ENCODE data around the gene DXO.
A peak's percentile ranks its signal among the peaks of the same experiment; 100 is the strongest.
"Not testable (repeated sequence)": the region's sequence is repeated elsewhere in the genome, so short reads cannot be mapped to it uniquely, and the experiment has no call there.

The DXO gene

DNA sequence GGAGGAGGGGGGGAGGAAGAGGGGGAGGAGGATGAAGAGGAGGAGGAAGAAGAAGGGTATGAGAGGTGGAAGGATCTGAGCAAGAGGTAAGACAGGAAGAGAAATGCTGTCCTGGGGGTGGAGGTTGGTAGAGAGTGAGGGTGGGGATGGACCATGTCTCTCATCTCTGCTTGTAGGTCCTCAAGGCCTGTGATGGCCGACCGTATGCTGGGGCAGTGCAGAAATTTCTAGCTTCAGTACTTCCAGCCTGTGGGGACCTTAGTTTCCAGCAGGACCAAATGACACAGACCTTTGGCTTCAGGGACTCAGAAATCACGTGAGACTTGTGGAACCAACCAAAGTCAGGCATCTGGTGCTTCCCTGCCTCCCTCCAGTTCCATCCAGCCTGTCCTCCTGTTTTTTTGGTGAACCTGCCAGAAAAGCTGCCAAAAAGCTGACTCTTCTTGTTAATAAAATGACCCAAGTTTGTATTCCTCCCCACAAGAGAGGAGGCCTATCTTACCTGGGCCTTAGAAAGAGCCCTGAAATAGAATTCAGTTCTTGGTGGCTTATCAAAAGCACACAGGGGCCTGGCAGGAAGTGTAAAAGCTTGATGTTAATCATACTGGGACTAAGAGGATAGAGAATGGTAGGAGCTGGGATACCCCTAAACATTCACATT is 7.4 kb upstream of the DXO start:
- Histone ChIP-seq H3K4me3 (ENCODE audit: low read length in 2 of 2) (no peak overlapping the region), H3K36me3 (ENCODE audit: control insufficient read depth in 2 of 2, insufficient read depth in 2 of 2, low read length in 2 of 2) (peaks cover 8 to 12% of the 10 kb centered on the region in 2 donors), H3K27ac (ENCODE audit: low read length) (no peak overlapping the region), H3K9ac (ENCODE audit: low read length in 2 of 2) (no peak overlapping the region), H3K4me1 (ENCODE audit: control insufficient read depth, insufficient read depth, low read length) (no peaks in the 10 kb centered on the region), H3K9me3 (ENCODE audit: control insufficient read depth in 2 of 2, low read length in 2 of 2) (no peaks in the 10 kb centered on the region), H3K27me3 (ENCODE audit: control insufficient read depth in 1 of 2, insufficient read depth in 2 of 2, low read length in 2 of 2) (no peaks in the 10 kb centered on the region)

DNA sequence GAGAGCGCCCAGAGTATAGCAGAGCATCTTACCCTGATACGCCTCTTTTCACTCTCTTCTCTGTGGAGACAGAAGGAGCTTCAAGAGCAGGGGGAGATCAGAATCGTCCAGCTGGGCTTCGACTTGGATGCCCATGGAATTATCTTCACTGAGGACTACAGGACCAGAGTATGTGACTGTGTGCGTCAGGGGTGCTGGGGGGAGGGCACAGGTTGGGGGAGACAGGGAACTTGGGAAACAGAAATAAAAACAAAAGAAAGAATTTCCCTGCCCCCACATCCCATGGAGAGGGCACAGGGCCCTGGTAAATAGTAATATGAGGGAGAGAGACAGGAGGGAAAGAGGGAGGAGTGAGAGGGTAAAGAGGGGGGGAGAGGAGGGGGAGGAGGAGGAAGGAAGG is 6.9 kb upstream of the DXO start:
- no peaks in the 10 kb centered on the region for H3K9me3 ChIP-seq (ENCODE audit: control insufficient read depth in 2 of 2, low read length in 2 of 2)
- H3K27ac ChIP-seq (ENCODE audit: low read length) = no peak overlapping the region
- no peak overlapping the region for H3K9ac ChIP-seq (ENCODE audit: low read length in 2 of 2)

DNA sequence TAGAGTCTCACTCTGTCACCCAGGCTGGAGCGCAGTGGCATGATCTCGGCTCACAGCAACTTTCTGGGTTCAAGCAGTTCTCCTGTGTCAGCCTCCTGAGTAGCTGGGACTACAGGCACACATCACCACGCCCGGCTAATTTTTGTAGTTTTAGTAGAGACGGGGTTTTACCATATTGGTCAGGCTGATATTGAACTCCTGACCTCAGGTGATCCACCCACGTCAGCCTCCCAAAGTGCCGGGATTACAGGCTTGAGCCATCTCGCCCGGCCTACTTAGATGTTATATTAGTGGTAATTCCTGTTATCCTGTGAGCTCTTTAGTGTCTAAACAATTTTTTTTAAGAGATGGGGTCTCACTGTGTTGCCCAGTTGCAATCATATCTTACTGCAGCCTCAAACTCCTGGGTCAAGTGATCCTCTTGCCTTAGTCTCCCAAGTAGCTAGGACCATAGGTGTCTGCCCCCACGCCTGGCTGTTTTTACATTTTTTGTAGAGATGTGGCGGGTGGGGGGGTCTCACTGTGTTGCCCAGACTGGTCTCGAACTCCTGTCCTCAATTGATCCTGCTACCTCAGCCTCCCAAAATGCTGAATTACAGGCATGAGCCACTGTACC is 6.0 kb upstream of the DXO start:
- H3K27me3 ChIP-seq (ENCODE audit: control insufficient read depth in 1 of 2, insufficient read depth in 2 of 2, low read length in 2 of 2) = no peaks in the 10 kb centered on the region
- H3K9me3 ChIP-seq (ENCODE audit: control insufficient read depth in 2 of 2, low read length in 2 of 2) = no peaks in the 10 kb centered on the region
- no peak overlapping the region for H3K27ac ChIP-seq (ENCODE audit: low read length)
- H3K4me3 ChIP-seq (ENCODE audit: low read length in 2 of 2) = no peak overlapping the region
- peaks cover 8 to 12% of the 10 kb centered on the region in 2 donors for H3K36me3 ChIP-seq (ENCODE audit: control insufficient read depth in 2 of 2, insufficient read depth in 2 of 2, low read length in 2 of 2)
- peaks cover 7% of the 10 kb centered on the region for H3K4me1 ChIP-seq (ENCODE audit: control insufficient read depth, insufficient read depth, low read length)
- H3K9ac ChIP-seq (ENCODE audit: low read length in 2 of 2) = no peak overlapping the region

More for the DNA sequence above, 6.9 kb upstream of the DXO start:
- Histone ChIP-seq H3K4me1 (ENCODE audit: control insufficient read depth, insufficient read depth, low read length) (no peaks in the 10 kb centered on the region), H3K27me3 (ENCODE audit: control insufficient read depth in 1 of 2, insufficient read depth in 2 of 2, low read length in 2 of 2) (no peaks in the 10 kb centered on the region), H3K36me3 (ENCODE audit: control insufficient read depth in 2 of 2, insufficient read depth in 2 of 2, low read length in 2 of 2) (peaks cover 8 to 12% of the 10 kb centered on the region in 2 donors), H3K4me3 (ENCODE audit: low read length in 2 of 2) (no peak overlapping the region)

DNA sequence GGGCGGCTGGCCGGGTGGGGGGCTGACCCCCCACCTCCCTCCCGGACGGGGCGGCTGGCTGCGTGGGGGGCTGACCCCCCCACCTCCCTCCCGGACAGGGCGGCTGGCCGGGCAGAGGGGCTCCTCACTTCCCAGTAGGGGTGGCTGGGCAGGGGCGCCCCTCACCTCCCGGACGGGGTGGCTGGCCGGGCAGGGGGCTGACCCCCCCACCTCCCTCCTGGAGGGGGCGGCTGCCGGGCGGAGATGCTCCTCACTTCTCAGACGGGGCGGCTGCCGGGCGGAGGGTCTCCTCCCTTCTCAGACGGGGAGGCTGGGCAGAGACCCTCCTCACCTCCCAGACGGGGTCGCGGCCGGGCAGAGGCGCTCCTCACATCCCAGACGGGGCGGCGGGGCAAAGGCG is 4.1 kb upstream of the DXO start:
- not testable (repeated sequence) for H3K9ac ChIP-seq (ENCODE audit: low read length in 2 of 2); H3K4me3 ChIP-seq (ENCODE audit: low read length in 2 of 2); H3K9me3 ChIP-seq (ENCODE audit: control insufficient read depth in 2 of 2, low read length in 2 of 2); H3K27me3 ChIP-seq (ENCODE audit: control insufficient read depth in 1 of 2, insufficient read depth in 2 of 2, low read length in 2 of 2); H3K27ac ChIP-seq (ENCODE audit: low read length)
- peaks cover 24% of the 10 kb centered on the region for H3K4me1 ChIP-seq (ENCODE audit: control insufficient read depth, insufficient read depth, low read length)
- H3K36me3 ChIP-seq (ENCODE audit: control insufficient read depth in 2 of 2, insufficient read depth in 2 of 2, low read length in 2 of 2) = peaks cover 8 to 12% of the 10 kb centered on the region in 2 donors

DNA sequence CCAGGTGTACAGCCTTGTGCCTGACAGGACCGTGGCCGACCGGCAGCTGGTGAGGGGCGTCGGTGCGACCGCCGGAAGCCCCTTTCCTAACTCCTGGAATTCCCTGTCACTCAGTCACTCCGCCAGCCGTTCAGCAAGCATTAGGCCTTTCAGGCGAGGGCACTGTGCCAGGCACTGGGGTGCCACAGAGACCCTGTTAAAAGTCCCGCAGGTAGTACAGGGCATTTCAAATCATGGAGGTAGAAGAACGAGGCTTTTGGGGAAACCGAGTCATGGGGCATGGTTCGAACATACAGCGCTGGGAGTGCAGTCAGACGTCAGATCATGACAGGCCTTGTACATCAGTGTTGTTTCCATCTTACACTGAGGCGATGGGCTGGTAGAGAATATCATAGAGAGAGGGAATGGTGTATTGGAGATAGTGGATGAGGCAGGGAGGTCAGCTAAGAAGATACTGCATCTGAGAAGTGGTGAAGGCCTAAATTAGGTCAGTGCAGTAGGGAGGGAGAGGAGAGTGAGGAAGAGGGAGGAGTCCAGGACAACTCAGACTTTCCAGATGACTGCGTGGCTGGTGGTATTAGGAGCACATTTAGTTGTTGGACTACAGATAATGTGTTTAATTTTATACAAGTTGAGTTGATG is 892 bp upstream of the DXO start:
- peak overlapping the region; percentile 74 to 99 for H3K9ac ChIP-seq (ENCODE audit: low read length in 2 of 2)
- peak overlapping the region; percentile 98 for H3K27ac ChIP-seq (ENCODE audit: low read length)
- H3K9me3 ChIP-seq (ENCODE audit: control insufficient read depth in 2 of 2, low read length in 2 of 2) = no peaks in the 10 kb centered on the region
- H3K4me3 ChIP-seq (ENCODE audit: low read length in 2 of 2) = peak overlapping the region; percentile 75 to 97
- peaks cover 42% of the 10 kb centered on the region for H3K4me1 ChIP-seq (ENCODE audit: control insufficient read depth, insufficient read depth, low read length)
- H3K36me3 ChIP-seq (ENCODE audit: control insufficient read depth in 2 of 2, insufficient read depth in 2 of 2, low read length in 2 of 2) = peaks cover 10 to 14% of the 10 kb centered on the region in 2 donors
- H3K27me3 ChIP-seq (ENCODE audit: control insufficient read depth in 1 of 2, insufficient read depth in 2 of 2, low read length in 2 of 2) = no peaks in the 10 kb centered on the region

DNA sequence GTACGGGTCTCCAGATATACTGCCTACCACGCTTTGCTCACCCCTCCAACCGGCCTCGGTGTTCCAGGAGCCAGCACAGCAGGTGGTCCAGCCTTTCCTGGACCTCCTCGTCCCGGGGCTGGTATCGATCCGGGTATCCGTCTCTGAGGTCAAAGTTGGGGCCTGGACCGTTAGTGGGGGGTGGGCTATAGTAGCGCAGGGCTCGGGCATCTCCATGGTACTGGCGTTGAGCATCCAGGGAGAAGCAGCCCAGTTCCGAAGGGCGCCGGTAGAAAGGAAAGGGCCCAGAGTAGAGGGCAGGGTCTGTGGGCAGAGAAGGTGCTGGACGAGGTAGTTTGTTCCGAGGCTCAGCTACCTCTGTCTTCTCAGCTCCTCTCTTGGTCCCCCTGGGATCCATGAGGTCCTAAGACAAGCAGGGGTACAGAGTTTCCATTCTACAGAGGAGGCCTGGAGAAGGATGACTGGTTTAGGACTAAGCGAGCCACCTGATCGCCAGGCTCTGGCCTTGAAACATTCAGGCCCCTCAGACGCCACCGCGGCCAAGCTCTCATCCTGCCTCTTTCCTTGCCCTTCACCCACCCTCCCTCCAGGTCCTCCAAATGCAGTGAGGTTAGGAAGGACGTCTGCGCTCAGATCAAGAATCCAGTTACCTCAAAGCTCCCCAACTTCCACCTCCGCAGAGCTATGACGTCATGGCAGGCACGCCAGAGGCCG is 502 bp downstream of the DXO start:
- Histone ChIP-seq H3K27me3 (ENCODE audit: control insufficient read depth in 1 of 2, insufficient read depth in 2 of 2, low read length in 2 of 2) (no peaks in the 10 kb centered on the region), H3K4me3 (ENCODE audit: low read length in 2 of 2) (peak overlapping the region; percentile 75 to 97), H3K36me3 (ENCODE audit: control insufficient read depth in 2 of 2, insufficient read depth in 2 of 2, low read length in 2 of 2) (peaks cover 23 to 27% of the 10 kb centered on the region in 2 donors), H3K4me1 (ENCODE audit: control insufficient read depth, insufficient read depth, low read length) (peaks cover 42% of the 10 kb centered on the region), H3K9ac (ENCODE audit: low read length in 2 of 2) (peak overlapping the region; percentile 74 to 99), H3K9me3 (ENCODE audit: control insufficient read depth in 2 of 2, low read length in 2 of 2) (no peaks in the 10 kb centered on the region), H3K27ac (ENCODE audit: low read length) (peak overlapping the region; percentile 98)

DNA sequence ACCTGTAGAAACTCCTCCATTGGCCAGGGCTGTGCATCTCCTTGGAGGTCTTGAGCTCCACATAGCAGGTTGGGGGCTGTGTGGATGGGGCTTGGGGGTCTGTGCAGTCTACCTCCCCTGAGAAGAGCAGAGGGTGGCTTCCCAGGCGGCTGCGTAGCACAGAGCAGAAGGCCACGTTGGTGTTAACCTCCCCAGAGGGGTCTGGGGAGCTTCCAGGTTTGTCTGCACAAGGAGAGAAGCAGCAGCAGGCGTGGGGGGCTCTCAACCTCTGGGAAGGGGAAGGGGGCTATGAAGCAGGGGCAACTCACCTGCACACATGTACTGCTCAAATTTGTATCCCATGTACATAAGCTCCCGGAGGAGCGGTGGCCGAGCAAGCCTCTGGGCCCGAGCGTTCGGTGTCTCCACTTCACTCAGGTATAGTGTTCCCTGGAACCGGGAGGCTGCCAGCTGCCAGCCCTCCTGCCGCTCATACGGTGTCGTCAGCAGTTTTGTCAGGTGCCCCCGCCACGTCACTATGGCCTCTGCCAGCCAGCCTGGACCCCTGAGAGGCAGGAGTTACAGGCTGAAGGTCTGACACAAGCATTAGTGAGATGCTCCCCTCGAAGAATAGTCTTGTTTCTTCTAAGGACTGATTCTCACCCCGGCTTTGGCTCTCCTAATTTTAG is 1.2 kb downstream of the DXO start:
- no peaks in the 10 kb centered on the region for H3K27me3 ChIP-seq (ENCODE audit: control insufficient read depth in 1 of 2, insufficient read depth in 2 of 2, low read length in 2 of 2)
- no peaks in the 10 kb centered on the region for H3K9me3 ChIP-seq (ENCODE audit: control insufficient read depth in 2 of 2, low read length in 2 of 2)
- peaks cover 25 to 34% of the 10 kb centered on the region in 2 donors for H3K36me3 ChIP-seq (ENCODE audit: control insufficient read depth in 2 of 2, insufficient read depth in 2 of 2, low read length in 2 of 2)
- H3K4me1 ChIP-seq (ENCODE audit: control insufficient read depth, insufficient read depth, low read length) = peaks cover 42% of the 10 kb centered on the region
- H3K27ac ChIP-seq (ENCODE audit: low read length) = peak overlapping the region; percentile 98
- H3K9ac ChIP-seq (ENCODE audit: low read length in 2 of 2) = peak overlapping the region; percentile 74 to 99
- peak overlapping the region; percentile 75 to 97 for H3K4me3 ChIP-seq (ENCODE audit: low read length in 2 of 2)

DNA sequence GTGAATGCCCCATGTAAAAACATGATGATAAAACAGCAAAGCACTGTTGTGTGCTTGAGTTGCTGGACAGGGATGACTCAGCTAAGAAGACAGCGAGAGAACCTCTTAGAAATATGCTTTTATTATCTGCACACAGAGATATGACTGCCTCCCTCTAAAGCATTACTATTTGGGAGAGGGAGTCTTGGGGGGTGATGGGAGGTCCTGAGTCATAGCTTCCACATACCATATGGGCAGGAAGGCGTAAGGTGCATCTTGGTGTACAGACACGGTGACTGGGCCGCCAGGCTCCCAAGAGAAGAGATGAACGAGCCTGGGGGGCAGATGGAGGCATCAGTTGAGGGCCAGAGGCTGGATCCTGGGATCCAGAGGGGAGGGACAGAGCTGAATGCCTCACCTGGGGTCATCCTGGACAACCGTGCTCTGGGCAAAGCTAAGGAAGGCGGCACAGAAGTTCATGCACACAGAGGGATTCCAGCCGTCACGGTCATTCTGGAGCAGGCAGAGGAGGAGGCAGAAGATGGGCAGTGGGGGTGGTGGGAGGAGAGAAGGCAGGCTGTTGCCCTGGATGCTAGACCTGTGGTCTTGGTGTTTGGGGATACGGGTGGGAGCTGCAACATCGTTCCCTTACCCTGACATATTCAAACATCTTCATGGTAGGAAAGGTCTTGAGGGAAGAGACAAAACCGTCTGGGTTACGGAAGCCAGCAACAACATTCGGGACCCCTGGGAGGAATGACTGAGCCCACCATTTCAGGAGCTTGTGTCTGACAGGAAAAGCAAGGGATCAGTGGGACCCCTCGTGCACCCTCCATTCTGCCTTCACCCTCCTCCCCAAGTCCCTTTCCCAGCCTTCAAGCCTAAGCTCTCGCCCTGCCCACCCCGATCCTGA is 2.0 kb downstream of the DXO start:
- Histone ChIP-seq H3K27ac (ENCODE audit: low read length) (peak overlapping the region; percentile 98), H3K9ac (ENCODE audit: low read length in 2 of 2) (no peak overlapping the region), H3K36me3 (ENCODE audit: control insufficient read depth in 2 of 2, insufficient read depth in 2 of 2, low read length in 2 of 2) (peaks cover 28 to 41% of the 10 kb centered on the region in 2 donors)

DNA sequence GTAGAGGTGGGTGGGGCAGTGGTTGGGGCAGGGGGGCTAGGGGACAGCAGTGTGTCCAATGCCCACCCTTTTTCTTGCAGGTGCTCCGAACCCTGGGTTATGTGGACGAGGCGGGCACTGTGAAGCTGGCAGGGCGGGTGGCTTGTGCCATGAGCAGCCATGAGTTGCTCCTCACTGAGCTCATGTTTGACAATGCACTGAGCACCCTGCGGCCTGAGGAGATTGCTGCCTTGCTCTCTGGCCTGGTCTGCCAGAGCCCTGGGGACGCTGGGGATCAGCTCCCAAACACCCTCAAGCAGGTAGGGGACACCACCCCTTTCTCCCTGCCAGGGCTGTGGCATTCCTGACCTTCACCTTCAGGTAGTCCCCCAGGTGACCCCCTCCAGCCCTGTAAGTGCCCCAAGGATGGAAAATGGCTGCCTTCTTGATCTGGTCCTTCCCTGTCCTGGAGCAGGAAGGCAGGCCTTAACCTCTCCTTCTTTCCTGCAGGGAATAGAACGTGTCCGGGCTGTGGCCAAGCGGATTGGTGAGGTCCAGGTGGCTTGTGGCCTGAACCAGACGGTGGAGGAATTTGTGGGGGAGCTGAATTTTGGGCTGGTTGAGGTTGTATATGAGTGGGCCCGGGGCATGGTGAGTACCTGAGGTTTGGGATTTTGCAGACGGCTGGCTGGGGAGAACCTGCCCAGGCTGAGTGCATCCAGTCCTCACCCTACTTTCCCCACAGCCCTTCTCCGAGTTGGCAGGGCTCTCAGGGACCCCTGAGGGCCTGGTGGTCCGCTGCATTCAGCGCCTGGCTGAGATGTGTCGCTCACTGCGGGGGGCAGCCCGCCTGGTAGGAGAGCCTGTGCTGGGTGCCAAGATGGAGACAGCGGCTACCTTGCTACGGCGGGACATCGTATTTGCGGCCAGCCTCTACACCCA is 2.9 kb downstream of the DXO start:
- peaks cover 32 to 46% of the 10 kb centered on the region in 2 donors for H3K36me3 ChIP-seq (ENCODE audit: control insufficient read depth in 2 of 2, insufficient read depth in 2 of 2, low read length in 2 of 2)
- no peak overlapping the region for H3K27ac ChIP-seq (ENCODE audit: low read length)
- H3K4me3 ChIP-seq (ENCODE audit: low read length in 2 of 2) = no peak overlapping the region

More for the DNA sequence above, 2.0 kb downstream of the DXO start:
- no peaks in the 10 kb centered on the region for H3K9me3 ChIP-seq (ENCODE audit: control insufficient read depth in 2 of 2, low read length in 2 of 2)
- no peaks in the 10 kb centered on the region for H3K27me3 ChIP-seq (ENCODE audit: control insufficient read depth in 1 of 2, insufficient read depth in 2 of 2, low read length in 2 of 2)
- H3K4me3 ChIP-seq (ENCODE audit: low read length in 2 of 2) = peak overlapping the region in 1 of 2 donors; percentile 97
- H3K4me1 ChIP-seq (ENCODE audit: control insufficient read depth, insufficient read depth, low read length) = peaks cover 42% of the 10 kb centered on the region

More for the DNA sequence above, 2.9 kb downstream of the DXO start:
- H3K4me1 ChIP-seq (ENCODE audit: control insufficient read depth, insufficient read depth, low read length) = peaks cover 42% of the 10 kb centered on the region
- H3K9ac ChIP-seq (ENCODE audit: low read length in 2 of 2) = no peak overlapping the region
- no peaks in the 10 kb centered on the region for H3K27me3 ChIP-seq (ENCODE audit: control insufficient read depth in 1 of 2, insufficient read depth in 2 of 2, low read length in 2 of 2)
- H3K9me3 ChIP-seq (ENCODE audit: control insufficient read depth in 2 of 2, low read length in 2 of 2) = no peaks in the 10 kb centered on the region

Data from stomach smooth muscle (tissue), 2 donors.